A673 (cell line): Measurements from ENCODE around the gene URB1. TPM values are rescaled to one million over a fixed set of nuclear protein-coding genes. Genes with fewer than 3 reads are reported as not detected.

ENCODE experiments used
- BruUV-seq: library from RNA; stranded (reverse); fragments of 400-500 nt; replicated peaks from 2 replicates; lab custom pipeline; 2021; lab: Mats Ljungman, UMichigan
- CTCF ChIA-PET: fragments of 300-600 bp; sonication (Branson Sonifier 250); formaldehyde crosslinking; loops from one replicate; lab custom pipeline; 2022; ENCODE audit warnings: antibody characterized with exemption; lab: Charles Lee
- POLR2A ChIA-PET: fragments of 300-600 bp; sonication (Branson Sonifier 250); formaldehyde crosslinking; loops from one replicate; lab custom pipeline; 2022; ENCODE audit warnings: antibody characterized with exemption; ENCODE audit not compliant: low non-redundant PET; lab: Charles Lee
- DNase-seq: peaks from one replicate; pipeline ENCODE4 v3.0.0-alpha.2; 2015; ENCODE audit warnings: low spot score
- H3K27ac ChIP-seq: fragments of 200-600 bp; sonication (generic); 2 replicates; pipeline ENCODE4 v1.5.1; 2016; ENCODE audit warnings: mixed run types, low read depth, mild to moderate bottlenecking, mixed read lengths, antibody characterized with exemption, low read length; ENCODE audit not compliant: poor library complexity, severe bottlenecking
- H3K27me3 ChIP-seq: fragments of 200-600 bp; sonication (generic); replicated peaks from 2 replicates; pipeline ENCODE4 v1.6.1; 2017; ENCODE audit warnings: mixed run types, low read depth, mild to moderate bottlenecking, mixed read lengths, antibody characterized with exemption, low read length; ENCODE audit not compliant: insufficient read depth, poor library complexity
- H3K36me3 ChIP-seq: fragments of 200-600 bp; sonication (generic); 2 replicates; pipeline ENCODE4 v1.6.1; 2016; ENCODE audit warnings: mixed run types, mild to moderate bottlenecking, mixed read lengths, antibody characterized with exemption, low read length; ENCODE audit not compliant: insufficient read depth, poor library complexity, severe bottlenecking
- H3K4me1 ChIP-seq: fragments of 200-600 bp; sonication (generic); 2 replicates; pipeline ENCODE4 v1.6.1; 2017; ENCODE audit warnings: mixed run types, mild to moderate bottlenecking, mixed read lengths, antibody characterized with exemption, low read length; ENCODE audit not compliant: insufficient read depth, poor library complexity, severe bottlenecking
- H3K4me3 ChIP-seq: fragments of 200-600 bp; sonication (generic); 2 replicates; pipeline ENCODE4 v1.5.1; 2016; ENCODE audit warnings: low read depth, mixed run types, mild to moderate bottlenecking, mixed read lengths, low read length; ENCODE audit not compliant: poor library complexity, severe bottlenecking
- H3K9me3 ChIP-seq: fragments of 200-600 bp; sonication (generic); 2 replicates; pipeline ENCODE4 v1.6.1; 2016; ENCODE audit warnings: mixed run types, low read depth, mild to moderate bottlenecking, mixed read lengths, antibody characterized with exemption, low read length; ENCODE audit not compliant: poor library complexity, severe bottlenecking
- EZH2 ChIP-seq: fragments of 200-600 bp; sonication (generic); IDR thresholded peaks from 2 replicates; pipeline ENCODE4 v1.6.1; 2017; ENCODE audit warnings: borderline replicate concordance, low read depth, mild to moderate bottlenecking, mixed read lengths, antibody characterized with exemption, low read length; ENCODE audit not compliant: poor library complexity, severe bottlenecking
- intact Hi-C: fragments of 100-400 bp; cut with micrococcal nuclease; formaldehyde crosslinking; loops from one replicate; pipeline ENCODE4 v1.10.0; 2022; ENCODE audit not compliant: unreplicated experiment
- total RNA-seq: library from RNA; stranded (reverse); gene quantifications from 2 replicates; pipeline ENCODE4 v1.2.3, GENCODE V29; 2021
- TF ChIP-seq, protein P1 (sequence below): fragments of 300-800, 200-600 bp; sonication (generic); conservative IDR thresholded peaks from 2 replicates; pipeline ENCODE4 v1.5.1; 2017; ENCODE audit warnings: low read depth, mild to moderate bottlenecking, antibody characterized with exemption, low read length, moderate library complexity, mixed read lengths

Gene URB1
- total RNA-seq, 1 experiment from 2014 or later, result 30.5 TPM

DNA sequence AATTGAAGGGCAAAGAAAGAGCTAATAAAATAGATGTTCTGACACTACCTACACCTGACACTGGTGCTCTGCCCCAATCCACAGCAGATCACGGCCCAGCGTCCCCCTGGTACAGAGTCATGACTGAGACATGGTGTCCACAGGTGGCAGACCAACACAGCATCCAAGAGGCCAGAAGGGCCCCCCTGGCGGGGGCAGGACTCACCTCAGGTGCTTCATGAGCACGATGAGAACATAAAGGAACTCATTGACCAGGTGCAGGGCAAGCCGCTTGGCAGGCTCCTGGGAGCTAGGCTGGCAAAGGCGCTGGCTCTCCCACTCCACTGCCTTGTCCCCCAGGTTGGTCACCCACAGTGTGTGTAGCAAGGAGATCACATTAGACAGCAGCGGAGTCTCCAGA is 73.8 kb downstream of the URB1 start:
- H3K36me3 ChIP-seq, result peaks cover 90% of the 10 kb centered on the region
- H3K9me3 ChIP-seq, result no peaks in the 10 kb centered on the region
- ChIA-PET POLR2A (no interaction called here), CTCF (interaction anchor here (0.6 kb wide), 1 partner anchor 282 kb away, joined by 4 read pairs; no protein-coding TSS in a partner anchor)
- H3K4me3 ChIP-seq, result no peak overlapping the region
- DNase-seq, result no peak
- no peak overlapping the region for H3K27ac ChIP-seq
- no peaks in the 10 kb centered on the region for H3K4me1 ChIP-seq
- intact Hi-C loops, result no loop called here
- TF ChIP-seq, protein P1, sequence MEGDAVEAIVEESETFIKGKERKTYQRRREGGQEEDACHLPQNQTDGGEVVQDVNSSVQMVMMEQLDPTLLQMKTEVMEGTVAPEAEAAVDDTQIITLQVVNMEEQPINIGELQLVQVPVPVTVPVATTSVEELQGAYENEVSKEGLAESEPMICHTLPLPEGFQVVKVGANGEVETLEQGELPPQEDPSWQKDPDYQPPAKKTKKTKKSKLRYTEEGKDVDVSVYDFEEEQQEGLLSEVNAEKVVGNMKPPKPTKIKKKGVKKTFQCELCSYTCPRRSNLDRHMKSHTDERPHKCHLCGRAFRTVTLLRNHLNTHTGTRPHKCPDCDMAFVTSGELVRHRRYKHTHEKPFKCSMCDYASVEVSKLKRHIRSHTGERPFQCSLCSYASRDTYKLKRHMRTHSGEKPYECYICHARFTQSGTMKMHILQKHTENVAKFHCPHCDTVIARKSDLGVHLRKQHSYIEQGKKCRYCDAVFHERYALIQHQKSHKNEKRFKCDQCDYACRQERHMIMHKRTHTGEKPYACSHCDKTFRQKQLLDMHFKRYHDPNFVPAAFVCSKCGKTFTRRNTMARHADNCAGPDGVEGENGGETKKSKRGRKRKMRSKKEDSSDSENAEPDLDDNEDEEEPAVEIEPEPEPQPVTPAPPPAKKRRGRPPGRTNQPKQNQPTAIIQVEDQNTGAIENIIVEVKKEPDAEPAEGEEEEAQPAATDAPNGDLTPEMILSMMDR, result no peak
- TF ChIP-seq EZH2, result no peak
- H3K27me3 ChIP-seq, result no peaks in the 10 kb centered on the region
- no TSS peak for BruUV-seq

DNA sequence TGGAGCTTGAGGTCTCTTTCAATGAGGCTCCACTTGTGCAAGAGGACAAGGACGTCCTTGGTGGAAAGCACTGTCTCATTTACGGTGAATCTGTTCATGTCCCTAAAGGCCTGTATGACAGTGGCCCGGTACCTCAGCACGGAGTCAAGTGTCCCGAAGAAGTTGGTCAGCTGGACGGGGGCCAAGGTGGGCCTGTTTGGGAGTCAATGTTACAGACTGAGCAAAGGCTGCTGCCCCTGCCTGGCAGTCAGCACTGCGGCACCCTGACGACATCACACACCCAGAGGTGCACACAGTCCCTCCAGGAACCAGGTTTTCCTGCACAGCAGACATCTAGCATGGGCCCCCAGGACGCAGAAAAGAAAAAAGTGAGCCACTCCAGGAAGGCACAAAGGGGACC is 75.1 kb downstream of the URB1 start:
- Histone ChIP-seq H3K4me1 (no peaks in the 10 kb centered on the region), H3K27me3 (no peaks in the 10 kb centered on the region), H3K36me3 (peaks cover 82% of the 10 kb centered on the region), H3K9me3 (no peaks in the 10 kb centered on the region), H3K27ac (no peak overlapping the region), H3K4me3 (no peak overlapping the region)
- intact Hi-C loops, result no loop called here
- no peak for DNase-seq
- no TSS peak for BruUV-seq
- TF ChIP-seq, protein P1, result no peak
- no peak for TF ChIP-seq EZH2
- ChIA-PET CTCF (no interaction called here), POLR2A (no interaction called here)

DNA sequence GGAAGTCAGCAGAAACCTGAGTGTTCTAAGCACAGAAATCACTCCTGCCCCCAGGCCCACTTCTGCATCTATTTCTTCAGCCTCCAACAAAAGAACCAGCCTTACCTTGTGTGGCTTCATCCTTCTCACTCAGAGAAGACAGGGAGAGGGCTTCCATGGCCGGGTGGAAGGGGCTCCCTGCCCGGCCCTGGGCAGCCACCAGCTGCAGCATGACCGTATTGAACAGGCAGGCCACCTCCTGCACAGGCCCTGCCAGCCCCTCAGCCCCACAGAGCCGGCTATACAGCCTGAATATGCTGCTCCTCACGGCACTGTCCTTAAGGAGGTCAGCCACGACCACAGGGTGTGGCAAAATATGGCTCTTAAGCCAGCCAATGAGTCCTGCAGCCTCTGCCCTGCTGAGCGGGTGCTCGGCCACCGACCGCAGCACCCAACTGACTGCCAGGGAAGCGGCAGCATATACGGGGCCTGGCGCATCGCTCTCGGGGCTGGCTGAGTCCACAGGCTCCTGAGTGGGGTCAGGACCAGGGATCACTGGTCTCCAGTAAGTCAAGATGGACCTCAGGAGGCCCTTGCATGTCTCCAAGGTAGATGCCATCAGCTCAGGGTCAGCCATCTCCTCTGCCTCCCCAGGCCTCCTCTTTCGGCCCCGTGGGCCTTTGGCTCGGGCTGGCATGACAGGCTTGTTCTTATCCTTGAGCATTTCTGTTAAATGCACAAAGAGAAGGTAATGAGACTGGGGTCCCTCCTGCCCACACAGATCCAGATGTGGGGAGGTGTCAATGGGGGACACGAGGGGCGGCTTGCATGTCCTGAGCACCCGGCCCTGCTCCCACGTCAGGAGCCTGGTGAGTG is 76.2 kb downstream of the URB1 start:
- peaks cover 70% of the 10 kb centered on the region for H3K36me3 ChIP-seq
- BruUV-seq, result no TSS peak
- ChIA-PET POLR2A (no interaction called here), CTCF (no interaction called here)
- H3K27ac ChIP-seq, result no peak overlapping the region
- no peak overlapping the region for H3K4me3 ChIP-seq
- intact Hi-C loops, result no loop called here
- no peaks in the 10 kb centered on the region for H3K4me1 ChIP-seq
- H3K9me3 ChIP-seq, result no peaks in the 10 kb centered on the region
- TF ChIP-seq, protein P1, result no peak
- TF ChIP-seq EZH2, result no peak
- no peaks in the 10 kb centered on the region for H3K27me3 ChIP-seq
- DNase-seq, result no peak
